ENCODE measurements around the gene TTC22.
A peak's percentile ranks its signal among the peaks of the same experiment; 100 is the strongest.

The TTC22 gene

DNA sequence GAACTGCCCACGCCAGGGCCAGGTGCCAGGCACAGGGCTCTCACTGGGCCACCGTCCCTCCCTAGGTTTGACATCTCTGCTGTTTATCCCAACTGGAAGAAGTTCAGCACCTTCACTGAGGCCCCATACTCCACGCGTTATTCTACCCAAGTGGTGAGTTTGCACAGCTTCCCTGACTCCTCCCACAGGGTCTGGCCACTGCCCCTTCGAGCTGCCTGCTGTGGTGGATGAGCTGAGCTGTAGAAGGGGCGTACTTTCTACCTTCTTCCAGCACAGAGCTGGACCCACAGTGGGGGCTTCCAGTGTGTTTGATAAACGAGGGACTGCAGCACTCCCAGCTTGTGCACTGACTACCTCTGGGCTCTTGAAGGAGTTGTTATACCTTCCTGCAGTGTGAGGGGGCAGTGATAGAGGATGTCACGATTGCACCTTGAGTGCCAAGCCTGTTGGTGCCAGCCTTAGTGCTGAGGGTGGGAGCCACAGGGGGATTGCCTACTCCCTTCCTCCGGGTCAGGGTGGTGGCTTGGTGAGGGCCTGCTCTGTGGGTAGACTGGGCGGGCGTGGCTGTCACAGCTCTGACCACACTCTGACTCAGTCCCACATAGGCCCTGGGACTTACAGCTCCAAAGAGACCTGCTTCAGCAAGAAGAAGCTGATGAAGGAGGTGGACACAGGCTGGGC is 5.9 kb upstream of the TTC22 start:
- FAIRE-seq = no peak

DNA sequence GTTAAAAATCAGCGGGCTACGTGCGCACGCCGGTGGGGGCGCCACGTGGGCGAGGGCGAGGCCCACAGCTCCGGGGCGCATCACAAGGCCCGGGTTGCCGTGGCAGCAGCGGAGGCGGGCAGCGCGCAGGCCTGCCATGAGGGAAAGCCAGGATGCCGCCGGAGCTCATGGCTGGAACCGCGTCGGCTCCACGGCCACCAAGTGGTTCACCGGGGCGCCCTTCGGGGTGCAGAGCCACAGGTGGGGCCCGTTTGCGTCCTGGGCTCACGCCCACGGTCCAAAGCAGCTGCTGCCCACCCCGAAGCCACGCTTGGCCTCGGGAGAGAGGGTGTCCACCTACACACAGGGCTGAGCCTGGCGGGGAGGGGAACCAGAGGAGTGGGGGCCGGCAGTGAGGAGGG is 4.9 kb upstream of the TTC22 start:
- FAIRE-seq = no peak

DNA sequence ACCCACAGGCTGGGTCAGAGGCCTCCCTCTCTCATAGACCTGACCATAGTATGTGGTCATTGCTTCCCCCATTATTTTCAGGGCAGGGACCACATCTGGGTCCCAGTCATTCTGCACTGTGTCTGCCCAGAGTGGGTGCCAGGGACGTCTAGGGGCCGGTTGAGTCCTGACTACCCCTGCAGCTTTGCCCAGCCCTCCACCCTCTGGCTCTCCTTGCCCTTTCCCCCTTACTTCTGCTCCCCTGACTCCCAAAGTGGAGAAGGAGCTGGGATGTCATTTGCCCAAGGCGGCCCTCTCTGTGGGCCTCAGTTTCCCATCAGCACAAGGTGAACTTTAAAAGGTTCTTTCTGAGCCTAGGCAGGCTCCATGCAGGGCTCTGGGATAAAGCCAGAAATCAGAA is 4.3 kb upstream of the TTC22 start:
- no peak for FAIRE-seq

DNA sequence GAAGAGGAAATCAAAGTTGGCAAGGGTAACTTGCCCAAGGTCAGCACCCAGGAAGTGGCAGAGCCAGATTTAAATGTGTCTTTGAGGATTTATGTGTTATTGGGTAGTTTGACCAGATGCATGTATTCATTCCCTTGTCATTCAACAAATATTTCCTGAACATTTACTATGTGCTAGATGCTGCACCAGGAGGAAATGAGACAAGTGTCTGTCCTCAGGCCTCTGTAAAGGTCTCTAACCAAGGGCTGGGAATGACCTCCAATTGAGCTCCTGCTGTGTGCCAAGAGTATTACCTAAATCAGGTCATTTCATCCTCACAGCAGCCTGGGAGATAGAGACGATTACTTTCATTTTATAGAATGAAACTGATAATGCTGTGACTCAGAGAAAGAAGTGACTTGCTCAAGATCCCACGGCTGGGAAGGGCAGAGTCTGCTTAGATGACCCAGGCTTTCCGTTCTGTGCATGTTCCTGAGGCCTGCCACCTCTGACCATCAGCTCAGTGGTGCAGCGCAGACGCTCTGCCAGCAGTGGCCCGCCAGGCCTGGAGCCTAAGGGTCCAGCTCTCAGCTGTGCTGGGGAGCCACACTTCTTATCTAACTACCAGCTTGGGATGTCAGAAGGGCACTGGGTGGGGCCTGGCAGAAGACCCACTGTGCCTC is 3.5 kb upstream of the TTC22 start:
- FAIRE-seq = no peak

DNA sequence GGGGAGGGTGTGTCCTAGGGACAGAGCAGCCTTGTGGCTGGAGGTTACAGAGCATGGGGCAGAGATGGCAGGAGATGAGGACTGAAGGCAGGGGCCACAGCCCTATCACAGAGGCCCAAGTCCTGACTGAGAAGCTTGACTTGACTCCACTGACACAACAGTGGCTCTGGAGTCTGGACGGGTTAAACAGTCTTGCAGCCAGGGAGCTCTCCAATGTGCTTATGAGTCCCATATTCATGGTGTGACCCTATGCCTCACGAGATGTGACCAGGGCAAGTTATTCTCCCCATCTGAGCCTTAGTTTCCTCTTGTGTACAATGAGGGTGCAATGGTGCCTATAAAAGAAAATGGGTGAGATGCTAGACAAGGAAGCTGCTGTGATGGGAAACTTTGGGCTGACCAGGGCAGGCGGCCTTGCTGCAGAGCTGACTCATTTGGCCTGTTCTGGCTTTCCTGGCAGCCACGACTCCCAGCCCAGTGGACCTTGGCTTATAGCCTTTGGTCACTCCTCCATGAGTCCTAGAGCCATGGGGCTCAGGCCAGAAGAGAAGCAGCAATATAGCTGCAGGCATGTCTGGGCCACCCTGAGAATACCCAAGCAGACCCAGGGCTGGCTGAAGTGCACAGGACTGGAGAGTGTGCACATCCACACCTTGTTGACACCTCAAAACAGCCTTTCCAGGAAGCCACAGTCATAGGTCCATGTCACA is 2.8 kb upstream of the TTC22 start:
- no peak for FAIRE-seq

DNA sequence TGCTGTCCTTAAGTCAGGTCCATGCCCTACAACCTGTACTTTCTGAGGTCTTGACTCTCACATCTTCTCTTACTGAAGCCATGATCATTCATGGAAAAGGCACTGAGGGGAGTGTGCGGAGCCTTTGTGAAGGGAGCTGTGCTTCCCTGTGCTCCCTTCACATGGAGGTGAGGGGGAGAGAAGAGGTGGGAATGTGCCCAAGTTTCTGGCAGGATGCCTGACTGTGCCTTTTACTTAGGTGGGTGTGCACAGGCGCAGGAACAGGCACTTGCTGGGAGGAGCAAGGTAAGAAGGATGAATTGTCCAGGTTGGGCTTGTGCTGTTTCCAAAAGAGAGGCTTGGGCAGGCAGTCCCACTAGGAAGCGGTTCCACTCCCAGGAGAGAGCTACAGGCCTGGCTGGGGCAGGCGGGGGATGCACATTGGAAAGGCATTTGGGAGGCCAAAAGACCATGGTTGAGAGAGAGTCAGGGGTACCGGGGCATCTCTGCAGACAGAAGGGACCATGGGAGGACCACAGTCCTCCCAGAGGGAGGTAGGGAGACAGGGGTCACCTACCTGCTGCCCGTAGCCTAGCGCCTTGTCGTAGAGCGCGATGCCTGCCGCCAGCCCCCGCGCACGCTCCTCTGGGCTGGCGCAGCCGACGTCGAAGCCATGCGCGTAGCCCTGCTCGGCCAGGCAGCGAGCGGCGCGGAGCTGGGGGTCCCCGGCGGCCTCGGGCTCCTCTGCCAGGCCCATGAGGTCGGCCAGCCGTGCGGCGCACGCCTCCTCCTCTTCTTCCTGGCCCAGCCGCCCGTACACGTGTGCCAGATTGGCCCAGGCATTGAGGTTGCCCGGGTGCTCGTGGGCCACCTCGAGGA is 853 bp downstream of the TTC22 start:
- FAIRE-seq = no peak

DNA sequence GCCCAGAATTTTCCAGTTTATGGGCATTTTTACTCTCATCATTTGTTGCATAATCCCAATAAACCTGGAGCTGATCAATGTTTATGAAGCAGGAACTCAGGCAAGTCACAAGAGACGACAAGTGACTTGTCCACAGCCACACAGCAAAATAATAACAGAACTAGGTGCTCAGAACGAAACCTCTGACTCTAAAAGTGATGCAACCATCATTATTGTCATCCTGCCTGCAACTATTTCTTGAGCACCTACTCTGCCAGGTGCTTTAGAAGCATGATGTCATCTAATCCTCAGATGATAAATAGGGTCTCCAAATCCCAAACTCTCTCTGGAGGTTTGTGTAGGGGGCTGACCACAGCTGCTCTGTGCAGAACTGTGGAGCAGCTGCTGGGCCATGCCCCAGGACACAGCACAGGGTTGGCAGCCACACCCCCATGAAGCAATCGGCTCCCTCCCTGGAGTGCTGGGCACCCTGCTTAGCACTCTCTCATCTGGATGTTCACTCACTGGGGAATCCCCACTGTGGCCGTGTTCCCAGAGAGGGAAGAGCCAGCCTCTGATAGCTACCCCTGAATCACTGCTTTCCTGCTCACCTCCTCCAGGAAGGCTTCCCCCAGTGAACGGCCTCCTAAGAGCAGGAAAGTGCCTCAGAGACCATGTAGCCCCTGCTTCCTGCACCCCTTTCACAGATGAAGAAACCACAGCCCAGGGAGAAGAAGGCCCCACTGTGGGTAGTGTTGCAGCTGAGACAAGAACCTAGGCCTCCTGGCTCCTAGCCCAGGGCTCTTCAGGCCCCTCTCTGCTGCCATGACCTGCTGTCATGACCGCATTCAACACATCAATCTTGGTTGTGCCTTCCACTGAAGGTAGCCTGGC is 2.1 kb downstream of the TTC22 start:
- no peak for FAIRE-seq

DNA sequence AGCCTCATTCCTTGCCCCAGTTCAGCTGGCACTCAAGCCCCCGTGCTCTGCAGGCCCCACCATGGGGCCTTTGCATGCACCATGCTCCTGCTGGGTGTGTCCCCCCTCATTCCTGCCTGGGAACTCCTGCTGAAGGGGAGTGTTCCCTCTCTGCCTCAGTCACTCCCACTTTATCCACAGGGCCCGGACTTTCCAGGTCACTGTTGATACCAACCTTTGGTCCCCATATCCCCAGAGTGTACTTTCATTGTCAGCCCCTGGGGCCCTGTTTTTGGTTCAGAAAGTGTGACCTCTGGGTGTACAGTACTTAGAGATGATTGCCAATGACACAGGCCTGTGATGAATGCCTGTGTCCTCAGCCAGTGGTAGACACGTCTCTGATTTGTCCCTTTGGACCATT is 2.9 kb downstream of the TTC22 start:
- FAIRE-seq = no peak

DNA sequence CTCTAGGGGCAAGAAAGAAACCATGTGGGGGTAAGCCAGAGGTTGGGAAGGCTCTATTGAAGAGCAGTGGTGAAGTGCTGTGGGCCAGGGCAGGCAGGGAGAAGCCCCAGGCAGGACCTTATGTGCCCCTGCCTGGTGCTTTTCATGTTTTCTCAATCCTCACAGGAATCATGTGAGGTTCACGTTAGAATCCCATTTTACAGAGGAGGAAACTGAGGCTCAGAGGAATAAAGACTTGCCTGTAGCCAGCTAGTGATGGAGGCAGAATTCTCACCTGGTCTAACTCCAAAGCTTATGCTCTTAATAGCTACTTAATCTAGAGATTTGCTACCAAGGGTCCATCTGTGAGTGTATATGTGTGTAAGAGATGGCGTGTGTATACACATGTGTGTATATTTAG is 4.2 kb downstream of the TTC22 start:
- no peak for FAIRE-seq

DNA sequence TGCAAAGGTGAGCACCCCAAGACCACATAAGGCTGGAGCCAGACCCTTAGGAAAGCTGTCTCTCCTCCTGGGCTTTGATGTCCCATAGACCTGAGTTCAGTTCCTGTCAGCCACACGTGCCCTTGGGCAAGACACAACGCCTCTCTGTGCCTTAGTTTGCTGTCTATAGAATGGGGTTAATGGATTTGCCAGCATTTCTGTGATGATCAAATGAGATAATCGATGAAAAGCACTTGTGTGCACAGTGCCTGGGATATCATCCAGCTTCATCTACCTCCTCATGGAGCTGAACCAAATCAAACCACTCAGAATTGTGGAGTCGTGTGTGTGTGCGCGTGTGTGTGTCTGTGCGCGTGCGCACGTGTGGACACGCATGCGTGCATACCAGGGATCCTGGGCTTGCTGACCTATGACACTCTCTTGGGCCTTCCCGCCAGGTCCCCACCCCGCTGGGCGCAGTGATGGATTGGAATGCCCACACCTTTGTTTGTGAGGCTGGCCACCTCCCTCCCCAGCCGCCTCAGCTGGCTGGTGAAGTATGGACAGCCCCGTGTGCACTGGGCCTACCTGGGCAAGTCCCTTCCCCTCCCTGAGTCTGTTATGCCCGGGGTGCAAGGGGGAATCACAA is 5.2 kb downstream of the TTC22 start:
- no peak for FAIRE-seq

DNA sequence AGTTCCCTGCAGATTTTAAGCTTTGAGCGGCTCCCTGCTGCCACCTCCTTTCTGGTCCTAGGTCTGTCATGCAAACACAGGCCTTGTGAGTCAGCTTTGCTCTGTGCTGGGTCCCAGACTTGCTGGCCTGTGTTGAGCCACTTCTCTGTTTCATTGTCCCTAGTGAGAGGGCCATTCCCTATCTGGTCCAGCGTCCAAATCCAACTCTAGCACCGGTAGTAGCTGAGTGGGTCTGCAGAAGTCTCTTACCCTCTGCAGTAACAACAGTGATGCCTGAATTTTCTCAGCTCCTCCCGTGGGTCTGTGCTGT is 5.8 kb downstream of the TTC22 start:
- no peak for FAIRE-seq

DNA sequence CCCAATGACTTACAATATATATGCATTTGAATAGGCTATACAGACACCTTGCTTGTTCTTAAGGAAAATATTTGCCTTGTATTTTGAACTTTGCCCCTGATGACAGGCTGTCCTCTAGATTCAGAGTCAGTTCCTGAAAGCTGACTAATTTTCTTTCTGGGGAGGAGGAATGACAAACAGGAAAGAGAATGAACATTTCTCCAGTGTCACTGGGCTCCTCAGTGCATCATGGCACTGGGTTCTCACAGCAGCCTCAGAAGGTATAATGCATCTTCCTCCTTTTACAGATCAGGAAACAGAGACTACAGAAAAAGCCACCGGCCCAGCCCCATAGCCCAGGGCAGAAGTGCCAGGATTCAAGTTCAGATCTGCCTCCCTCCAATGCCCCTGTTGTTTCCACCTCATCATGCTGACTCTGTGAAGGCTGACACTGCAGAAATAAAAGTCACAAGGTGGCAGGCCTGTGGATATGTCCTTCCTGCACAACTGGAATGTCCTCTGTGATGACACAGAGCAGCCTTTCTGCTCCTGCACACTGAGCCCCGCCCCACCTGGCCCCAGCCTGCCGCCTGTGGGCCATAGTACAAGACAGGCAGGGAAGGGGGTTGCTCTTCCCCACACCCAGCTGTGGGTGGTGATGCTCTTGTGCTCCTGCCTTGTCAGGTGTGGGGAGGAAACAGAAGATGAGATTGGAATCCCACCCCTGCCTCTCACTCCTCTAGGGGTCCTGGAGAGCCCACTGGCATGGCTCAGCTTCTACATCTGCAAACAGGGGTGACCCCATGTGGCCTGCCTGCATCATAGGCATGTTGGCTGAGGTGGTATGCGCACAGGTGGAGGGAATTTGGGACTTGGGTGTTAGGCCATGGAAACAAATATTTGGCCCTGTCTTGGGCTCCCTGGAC is 6.4 kb downstream of the TTC22 start:
- FAIRE-seq = no peak

DNA sequence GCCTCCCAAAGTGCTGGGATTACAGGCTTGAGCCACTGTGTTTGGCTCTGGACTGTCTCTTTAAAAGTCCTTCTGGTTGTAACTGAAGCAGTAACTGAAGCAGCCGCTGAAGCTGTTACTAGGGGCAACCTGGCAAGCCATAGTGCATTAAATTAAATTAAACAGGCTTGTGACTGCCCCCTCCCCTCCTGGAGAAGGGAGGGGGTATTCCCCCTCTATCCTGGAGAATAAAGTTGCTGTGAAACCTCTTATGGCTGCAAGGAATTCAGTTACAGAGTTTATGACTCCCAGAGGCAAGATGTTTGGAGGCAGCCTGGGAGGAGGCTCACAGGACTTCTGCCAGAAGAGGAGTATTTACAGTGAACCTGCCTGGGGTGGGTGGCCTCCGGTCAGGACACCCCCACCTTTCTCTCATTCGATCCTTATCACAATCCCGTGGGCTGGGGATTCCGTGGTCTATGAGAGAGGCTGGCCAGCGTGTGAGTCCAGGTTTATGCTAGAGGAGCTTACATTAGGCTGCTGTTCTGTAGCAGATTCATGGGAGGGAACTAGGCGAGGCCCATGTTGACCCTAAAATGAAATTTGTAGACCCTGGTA is 8.3 kb downstream of the TTC22 start:
- FAIRE-seq = no peak

DNA sequence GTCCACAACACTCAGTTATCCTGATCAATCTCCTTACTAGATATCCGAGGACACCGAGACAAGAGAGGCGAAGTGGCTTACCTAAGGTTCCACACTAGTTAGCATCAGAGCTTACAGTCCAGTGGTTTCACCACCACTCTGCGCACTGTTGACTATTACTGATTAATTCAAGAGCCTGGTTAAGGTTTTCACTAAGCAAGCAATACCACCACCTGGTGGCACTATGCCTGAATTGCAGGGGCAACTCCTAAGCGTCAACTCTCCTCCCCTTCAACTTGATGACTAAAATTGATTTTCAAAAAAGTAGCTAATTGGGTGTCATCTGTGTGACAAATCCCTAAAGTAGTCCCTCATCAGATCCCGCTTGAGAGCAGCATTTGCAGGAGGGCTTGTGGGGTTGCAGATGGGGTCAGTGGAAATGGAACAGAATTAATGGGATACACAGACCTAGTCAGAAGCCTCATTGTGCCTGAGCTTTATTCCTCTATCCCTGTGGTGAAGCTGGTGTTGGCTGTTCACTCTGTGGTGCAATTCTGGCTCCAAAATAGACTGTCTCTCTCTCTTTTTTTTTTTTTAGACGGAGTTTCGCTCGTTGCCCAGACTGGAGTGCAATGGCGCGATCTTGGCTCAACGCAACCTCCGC is 9.1 kb downstream of the TTC22 start:
- peak; percentile 23 for FAIRE-seq

DNA sequence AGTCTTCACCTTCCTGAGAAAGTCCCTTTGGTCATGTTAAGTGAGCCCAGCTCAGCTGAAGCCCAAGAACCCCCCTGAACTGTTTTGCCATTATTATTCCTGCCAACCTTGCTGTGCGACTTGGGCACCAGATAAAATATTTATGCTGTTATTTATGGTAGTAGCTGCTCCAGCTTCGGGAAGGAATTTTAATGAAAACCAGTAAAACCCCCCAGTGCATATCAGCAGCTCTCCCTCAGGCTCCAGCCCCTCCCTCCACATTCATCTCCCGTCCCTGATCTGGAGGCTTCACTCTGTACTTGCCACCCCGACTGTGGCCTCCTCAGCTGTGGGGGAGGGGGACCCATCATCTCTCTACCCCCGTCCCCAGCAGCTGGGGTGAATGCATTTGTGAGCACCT is 12.7 kb downstream of the TTC22 start:
- no peak for FAIRE-seq

DNA sequence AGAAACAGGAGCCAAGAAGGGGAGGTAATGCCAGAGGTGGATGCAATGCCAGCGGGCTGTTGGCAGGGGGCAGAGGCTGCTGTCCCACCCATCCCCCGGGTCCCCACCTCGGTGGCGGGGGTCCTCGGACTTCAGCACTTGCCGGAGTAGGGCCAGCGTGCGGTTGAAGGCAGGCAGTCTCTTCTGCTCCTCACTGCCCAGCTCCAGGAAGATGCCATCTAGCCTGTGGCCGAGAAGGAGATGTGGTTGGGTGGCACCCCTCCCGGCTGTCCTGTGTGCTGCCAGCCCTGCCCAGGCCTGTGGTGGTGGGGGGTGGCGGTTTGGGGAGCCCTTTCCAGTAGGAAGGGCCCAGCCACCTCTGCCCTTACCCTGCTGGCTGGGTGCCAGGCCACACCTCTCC is 13.5 kb downstream of the TTC22 start:
- no peak for FAIRE-seq

DNA sequence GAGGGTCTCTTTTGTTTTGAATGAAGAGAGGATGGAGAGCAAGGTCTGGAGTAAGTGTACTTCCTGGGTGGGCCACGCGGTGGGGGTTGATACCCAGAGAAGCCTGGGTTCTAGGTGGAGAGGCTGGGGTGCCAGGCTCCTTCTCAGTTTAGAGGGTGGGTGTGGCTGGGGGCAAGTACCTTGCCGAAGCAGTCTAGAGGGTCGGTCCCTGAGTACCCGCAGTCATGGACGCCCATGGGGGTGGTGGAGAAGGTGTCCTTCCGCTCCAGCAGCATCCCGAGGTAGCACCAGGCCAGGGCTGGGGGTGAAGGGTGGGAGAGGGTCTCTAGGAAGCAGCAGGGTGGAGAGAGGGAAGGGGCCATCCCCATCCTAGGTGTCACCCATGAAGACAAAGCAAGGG is 14.3 kb downstream of the TTC22 start:
- no peak for FAIRE-seq

DNA sequence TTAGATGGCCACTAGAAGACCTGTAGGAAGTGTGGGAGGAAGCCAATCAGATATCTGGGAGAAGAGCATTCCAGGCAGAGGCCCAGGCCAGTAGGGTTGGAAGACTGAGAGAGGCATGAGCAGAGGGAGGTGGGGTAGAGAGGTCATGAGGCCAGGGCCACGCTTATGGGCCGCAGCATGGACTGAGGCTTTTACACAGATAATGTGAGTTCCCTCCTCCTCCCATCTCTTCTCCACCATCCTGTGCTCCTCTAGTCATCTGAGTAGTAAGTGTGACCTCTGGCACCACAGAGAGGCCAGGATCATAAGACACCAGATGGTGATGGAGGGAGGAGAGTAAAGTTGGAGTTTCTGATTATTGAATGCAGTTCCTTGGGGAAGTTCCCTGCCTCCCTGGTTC is 17.1 kb downstream of the TTC22 start:
- no peak for FAIRE-seq

DNA sequence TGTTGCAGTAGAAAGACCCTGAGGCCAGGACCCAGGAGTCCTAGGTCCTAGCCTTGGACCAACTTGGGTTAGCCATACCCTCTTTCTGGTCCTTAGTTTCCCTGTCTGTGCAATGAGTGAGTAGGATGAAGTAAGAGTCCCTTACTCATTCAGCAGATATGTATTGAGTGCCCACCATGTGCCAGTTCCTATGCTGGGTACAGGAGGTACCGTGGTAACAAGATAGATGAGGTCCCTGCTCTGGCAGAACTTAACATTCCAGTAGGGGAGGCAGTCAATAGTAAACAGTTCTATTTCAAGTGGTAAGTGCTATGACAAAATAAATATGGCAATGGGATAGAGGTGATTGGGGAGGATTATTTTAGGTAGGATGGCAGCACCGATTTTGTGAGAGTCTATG is 18.5 kb downstream of the TTC22 start:
- no peak for FAIRE-seq

DNA sequence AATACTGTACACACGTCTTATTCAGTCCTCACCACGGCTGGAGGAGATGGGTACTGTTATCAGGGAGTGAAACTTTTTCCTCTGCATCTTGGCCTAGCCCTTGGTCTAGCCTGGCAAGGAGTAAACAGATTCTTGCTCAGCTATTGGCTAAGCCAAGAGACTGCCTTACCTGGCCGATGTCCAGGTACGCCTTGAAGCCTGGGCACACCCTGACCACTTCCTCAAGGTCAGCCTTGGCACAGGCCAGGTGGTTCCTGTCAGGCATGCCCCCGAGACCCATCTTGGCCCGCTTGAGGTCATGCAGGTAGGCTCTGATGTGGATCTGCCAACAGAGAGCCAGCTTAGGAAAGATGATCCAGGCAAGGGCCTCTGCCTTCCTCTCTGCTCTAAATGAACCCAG is 19.0 kb downstream of the TTC22 start:
- FAIRE-seq = no peak
